ENCODE data around the gene HHIPL1.
"Not testable (repeated sequence)": the region's sequence is repeated elsewhere in the genome, so short reads cannot be mapped to it uniquely, and the experiment has no call there.

Gene HHIPL1

DNA sequence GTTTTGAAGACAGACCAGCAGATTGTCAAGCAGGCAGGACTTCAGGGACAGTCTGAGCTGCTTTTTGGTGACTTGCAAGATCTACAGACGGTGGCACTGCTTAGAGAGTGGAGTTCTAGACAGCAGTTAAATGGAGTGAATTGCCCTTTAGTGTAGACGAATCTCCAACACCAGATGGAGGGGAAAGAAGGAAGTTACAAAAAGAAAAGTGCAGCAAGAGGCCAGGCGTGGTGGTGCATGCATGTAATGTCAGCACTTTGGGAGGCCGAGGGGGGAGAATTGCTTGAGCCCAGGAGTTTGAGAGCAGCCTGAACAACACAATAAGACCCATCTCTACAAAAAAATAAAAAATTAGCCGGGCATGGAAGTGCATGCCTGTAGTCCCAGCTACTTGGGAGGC, 8.4 kb upstream of the HHIPL1 start:
- DNase-seq = no peak

- DNase-seq = no peak
Measured at GRCh38 chr14:99637624-99638023, 7.3 kb upstream of the HHIPL1 start.

GRCh38 chr14:99642771-99643170, 2.2 kb upstream of the HHIPL1 start:
- not testable (repeated sequence) for DNase-seq

GRCh38 chr14:99643343-99643742, 1.6 kb upstream of the HHIPL1 start:
- DNase-seq = no peak

DNA sequence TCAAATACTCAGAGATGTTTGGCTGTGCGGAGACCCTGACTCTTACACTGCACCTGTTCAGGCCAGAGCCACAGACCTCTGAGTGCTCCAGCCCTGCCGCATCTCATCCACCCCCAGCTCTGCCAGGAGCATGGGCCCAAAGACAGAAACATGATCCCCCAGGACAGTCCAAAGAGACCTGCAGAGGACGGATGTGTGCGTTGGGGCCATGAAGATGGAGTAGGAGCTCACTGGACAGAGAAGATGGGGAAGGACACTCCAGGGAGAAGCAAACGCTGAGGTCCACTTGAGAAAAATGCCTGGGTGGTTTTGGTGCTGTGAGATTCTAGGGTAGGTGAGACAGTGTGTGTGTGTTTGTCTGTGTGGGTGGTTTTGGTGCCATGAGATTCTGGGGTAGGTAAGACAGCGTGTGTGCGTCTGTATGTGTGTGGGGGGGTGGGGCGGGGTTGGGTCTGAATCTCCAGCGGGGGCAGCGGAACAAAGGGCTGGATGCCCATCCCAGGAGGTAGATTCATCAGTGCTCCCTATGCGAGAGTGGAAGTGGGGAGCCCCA, 818 bp upstream of the HHIPL1 start:
- no peak for DNase-seq

- no peak for DNase-seq
Measured at GRCh38 chr14:99645545-99646505, 896 bp downstream of the HHIPL1 start.

- DNase-seq = no peak
Measured at GRCh38 chr14:99647411-99647810, 2.5 kb downstream of the HHIPL1 start.

- DNase-seq = no peak
Measured at GRCh38 chr14:99648027-99648784, 3.3 kb downstream of the HHIPL1 start.

- DNase-seq = no peak
Measured at GRCh38 chr14:99649219-99649618, 4.3 kb downstream of the HHIPL1 start.

- no peak for DNase-seq
Measured at GRCh38 chr14:99649643-99650042, 4.7 kb downstream of the HHIPL1 start.

DNA sequence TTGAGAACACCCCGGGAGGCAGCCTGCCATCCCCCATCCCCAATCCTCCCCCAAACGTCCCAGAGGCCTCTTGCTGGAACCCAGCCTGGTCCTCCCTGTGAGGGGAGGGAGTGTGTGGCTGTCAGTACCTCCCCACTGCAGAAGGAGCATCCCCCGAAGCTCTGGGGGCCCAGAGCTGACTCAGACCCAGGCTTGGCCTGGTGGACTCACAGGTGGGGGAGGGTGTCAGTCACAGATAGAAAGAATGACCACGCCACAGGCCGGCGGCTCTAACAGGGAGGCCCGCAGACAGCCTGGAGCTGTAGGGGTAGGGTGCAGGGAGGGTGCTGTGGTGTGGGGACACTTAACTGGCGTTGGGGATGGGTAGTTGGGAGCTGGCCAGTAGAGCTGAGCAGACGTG, 5.3 kb downstream of the HHIPL1 start:
- DNase-seq = no peak

DNA sequence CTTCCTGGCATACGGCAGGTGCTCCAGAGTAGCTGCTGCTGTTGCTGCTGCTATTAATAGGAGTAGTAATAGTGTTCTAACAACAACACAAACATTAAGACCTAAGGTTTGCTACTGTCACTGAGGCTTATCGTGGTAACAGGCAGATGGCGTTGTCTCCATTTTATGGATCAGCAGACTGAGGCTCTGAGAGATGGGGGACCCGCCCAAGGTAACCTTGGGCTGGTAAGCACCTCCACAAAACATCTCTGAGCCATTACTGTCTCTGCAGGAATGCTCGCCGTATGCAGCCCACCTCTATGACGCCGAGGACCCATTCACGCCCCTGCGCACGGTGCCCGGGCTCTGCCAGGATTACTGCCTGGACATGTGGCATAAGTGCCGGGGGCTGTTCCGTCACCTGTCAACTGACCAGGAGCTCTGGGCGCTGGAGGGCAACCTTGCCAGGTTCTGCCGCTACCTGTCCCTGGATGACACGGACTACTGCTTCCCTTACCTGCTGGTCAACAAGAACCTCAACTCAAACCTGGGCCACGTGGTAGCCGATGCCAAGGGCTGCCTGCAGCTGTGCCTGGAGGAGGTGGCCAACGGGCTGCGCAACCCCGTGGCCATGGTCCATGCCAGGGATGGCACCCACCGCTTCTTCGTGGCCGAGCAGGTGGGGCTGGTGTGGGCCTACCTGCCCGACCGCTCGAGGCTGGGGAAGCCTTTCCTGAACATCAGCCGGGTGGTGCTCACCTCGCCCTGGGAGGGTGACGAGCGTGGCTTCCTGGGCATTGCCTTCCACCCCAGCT, 7.2 kb downstream of the HHIPL1 start:
- no peak for DNase-seq

- no peak for DNase-seq
Measured at GRCh38 chr14:99654235-99654985, 9.5 kb downstream of the HHIPL1 start.

- no peak for DNase-seq
Measured at GRCh38 chr14:99655521-99655920, 10.6 kb downstream of the HHIPL1 start.

DNA sequence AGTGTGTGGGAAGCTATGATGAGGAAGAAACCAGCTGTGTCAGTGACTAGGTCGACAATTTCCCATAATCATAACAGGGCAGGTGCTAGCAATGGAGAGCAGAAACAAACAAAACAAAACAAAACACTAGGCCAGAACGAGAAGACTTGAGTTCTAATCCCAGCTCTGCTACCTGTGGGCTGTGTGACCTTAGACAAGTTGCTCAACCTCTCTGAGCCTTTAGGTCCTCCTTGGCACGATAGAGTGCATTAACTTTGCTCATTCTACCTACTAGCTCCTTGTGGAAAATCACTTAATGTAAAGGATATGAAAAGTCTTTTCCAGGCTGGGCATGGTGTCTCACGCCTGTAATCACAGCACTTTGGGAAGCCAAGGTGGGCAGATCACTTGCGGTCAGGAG, 11.2 kb downstream of the HHIPL1 start:
- no peak for DNase-seq

- DNase-seq = no peak
Measured at GRCh38 chr14:99657645-99658155, 12.8 kb downstream of the HHIPL1 start.

GRCh38 chr14:99658218-99658845, 13.4 kb downstream of the HHIPL1 start:
- DNase-seq = no peak

GRCh38 chr14:99659333-99659741, 14.4 kb downstream of the HHIPL1 start:
- peak; percentile 34 for DNase-seq

GRCh38 chr14:99660006-99660566, 15.2 kb downstream of the HHIPL1 start:
- DNase-seq = no peak

GRCh38 chr14:99660794-99661193, 15.9 kb downstream of the HHIPL1 start:
- no peak for DNase-seq

DNA sequence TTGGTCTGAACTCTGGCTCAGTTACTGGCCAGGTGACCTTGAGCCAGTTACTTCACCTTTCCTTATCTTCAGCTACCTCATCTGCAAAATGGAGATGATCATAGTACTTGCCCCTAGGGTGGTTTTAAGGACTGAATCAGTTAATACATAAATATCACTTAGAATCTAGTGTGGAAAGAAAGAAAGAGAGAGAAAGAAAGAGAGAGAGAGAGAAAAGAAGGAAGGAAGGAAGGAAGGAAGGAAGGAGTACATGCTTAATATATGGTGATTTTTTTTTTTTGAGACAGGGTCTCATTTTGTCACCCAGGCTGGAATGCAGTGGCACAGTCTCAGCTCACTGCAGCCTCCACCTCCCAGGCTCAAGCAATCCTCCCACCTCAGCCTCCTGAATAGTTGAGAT, 16.3 kb downstream of the HHIPL1 start:
- DNase-seq = not testable (repeated sequence)

All from NCI-H1105 (cell line).